Activated CD4-positive, CD25-positive, alpha-beta regulatory T cell treated with anti-CD3 and anti-CD28 coated beads, Interleukin-2, amount 50 U/mL, for 72 hours (primary cell): Measurements from ENCODE around the gene SSBP4.
A peak's percentile ranks its signal among the peaks of the same experiment; 100 is the strongest.

Source experiments
- DNase-seq: peaks from one replicate; pipeline ENCODE4 v3.0.0; 2021

Gene SSBP4

GRCh38 chr19:18446145-18446810 lies 27.1 kb downstream of the SSBP4 start:
- DNase-seq, result no peak

- DNase-seq, result no peak
Observed at GRCh38 chr19:18446811-18447359, 27.7 kb downstream of the SSBP4 start.

- DNase-seq, result no peak
Observed at GRCh38 chr19:18449552-18449951, 30.4 kb downstream of the SSBP4 start.

- no peak for DNase-seq
Observed at GRCh38 chr19:18450021-18450930, 31.1 kb downstream of the SSBP4 start.

- peak; percentile 96 for DNase-seq
Observed at GRCh38 chr19:18450931-18451836, 32.0 kb downstream of the SSBP4 start.

- DNase-seq, result no peak
Observed at GRCh38 chr19:18452386-18452785, 33.2 kb downstream of the SSBP4 start.

GRCh38 chr19:18453269-18454024 lies 34.2 kb downstream of the SSBP4 start:
- no peak for DNase-seq

- no peak for DNase-seq
Observed at GRCh38 chr19:18456279-18456678, 37.1 kb downstream of the SSBP4 start.

GRCh38 chr19:18456974-18457373 lies 37.8 kb downstream of the SSBP4 start:
- DNase-seq, result no peak

GRCh38 chr19:18457483-18458331 lies 38.5 kb downstream of the SSBP4 start:
- no peak for DNase-seq

GRCh38 chr19:18460900-18461299 lies 41.7 kb downstream of the SSBP4 start:
- no peak for DNase-seq

- DNase-seq, result no peak
Observed at GRCh38 chr19:18461471-18461870, 42.3 kb downstream of the SSBP4 start.

GRCh38 chr19:18464646-18465045 lies 45.4 kb downstream of the SSBP4 start:
- no peak for DNase-seq

GRCh38 chr19:18465214-18465963 lies 46.2 kb downstream of the SSBP4 start:
- no peak for DNase-seq

- DNase-seq, result no peak
Observed at GRCh38 chr19:18465964-18466339, 46.8 kb downstream of the SSBP4 start.

- DNase-seq, result no peak
Observed at GRCh38 chr19:18466354-18466753, 47.2 kb downstream of the SSBP4 start.

GRCh38 chr19:18467978-18468377 lies 48.8 kb downstream of the SSBP4 start:
- no peak for DNase-seq

- no peak for DNase-seq
Observed at GRCh38 chr19:18468517-18468916, 49.3 kb downstream of the SSBP4 start.

- DNase-seq, result peak; percentile 74
Observed at GRCh38 chr19:18469069-18469846, 50.1 kb downstream of the SSBP4 start.

GRCh38 chr19:18470787-18471186 lies 51.6 kb downstream of the SSBP4 start:
- DNase-seq, result no peak
